IPS-NIHi11 (cell line): ENCODE measurements around the gene CARHSP1.
"Not testable (repeated sequence)": the region's sequence is repeated elsewhere in the genome, so short reads cannot be mapped to it uniquely, and the experiment has no call there.

ENCODE experiments used
- DNase-seq: peaks from one replicate; pipeline ENCODE4 v3.0.0; 2012; ENCODE audit warnings: mixed read lengths, low spot score

CARHSP1 gene

DNA sequence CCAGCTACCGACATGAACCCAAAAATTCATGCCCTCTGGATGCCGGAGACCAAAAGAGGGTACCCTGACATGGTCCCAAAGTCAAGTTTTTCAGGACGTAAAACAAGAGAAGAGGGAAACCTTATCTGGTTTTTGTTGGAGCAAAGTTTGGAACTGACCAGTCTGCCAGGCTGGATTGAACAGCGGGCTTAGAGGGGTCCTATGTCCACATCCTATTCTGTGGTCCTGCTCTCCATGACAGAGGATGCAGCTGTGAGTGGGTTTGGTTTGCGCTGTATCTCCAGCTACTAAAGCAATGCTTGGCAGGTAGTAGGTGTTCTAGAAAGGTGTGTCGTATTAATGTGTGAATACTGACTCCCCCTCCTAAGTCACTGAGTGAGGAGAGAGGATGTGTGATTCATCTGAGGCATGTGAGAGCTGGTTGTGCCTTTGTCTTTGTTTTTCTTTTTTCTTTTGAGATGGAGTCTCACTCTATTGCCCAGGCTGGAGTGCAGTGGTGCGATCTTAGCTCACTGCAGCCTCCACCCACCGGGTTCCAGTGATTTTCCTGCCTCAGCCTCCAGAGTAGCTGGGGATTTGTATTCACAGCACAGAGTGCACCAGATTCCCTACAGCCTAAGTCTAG, 40.2 kb downstream of the CARHSP1 start:
- no peak for DNase-seq

DNA sequence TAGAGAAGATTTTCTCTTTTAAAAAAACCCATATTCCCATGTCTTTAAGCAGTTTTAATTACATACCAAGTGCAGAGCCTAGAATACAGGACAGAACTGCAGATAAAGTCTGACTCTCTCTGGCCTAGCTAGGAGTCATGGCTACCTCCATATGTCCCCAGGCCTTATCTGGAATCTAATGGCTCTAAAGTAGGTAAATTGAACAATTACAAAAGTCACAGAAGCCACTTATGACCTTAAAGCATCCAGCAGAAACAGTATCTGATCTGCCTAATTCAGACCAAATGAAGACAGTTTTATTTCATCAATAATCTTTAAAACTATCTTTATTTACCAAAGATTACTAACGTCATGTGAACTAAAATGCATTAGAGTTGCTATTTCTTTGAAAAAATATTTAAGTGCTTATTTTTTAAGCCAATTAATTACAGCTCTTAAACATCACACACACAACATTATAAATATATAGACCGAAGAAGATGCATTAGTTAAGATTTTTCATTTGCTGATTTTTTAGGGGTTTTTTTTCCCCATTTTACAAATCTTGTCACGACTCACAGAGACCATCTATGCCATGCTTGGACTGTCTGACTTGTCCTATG, 42.4 kb downstream of the CARHSP1 start:
- no peak for DNase-seq

DNA sequence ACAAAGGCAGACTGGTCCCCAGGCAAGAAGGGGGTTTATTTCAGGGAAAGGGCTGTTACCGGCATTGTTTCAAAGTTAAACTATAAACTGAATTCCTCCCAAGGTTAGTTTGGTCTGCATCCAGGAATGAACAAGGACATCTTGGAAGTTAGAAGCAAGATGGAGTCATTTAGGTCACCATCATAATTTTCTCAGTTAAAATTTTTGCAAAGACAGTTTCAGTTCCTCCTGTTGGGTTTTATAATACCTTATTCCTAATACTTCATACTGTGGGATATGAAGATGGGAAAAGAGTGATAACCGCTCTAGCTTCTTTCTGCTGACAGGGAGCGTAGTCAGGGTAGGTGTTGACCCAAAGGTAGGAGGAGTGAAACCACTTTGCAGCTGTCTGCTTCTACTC, 46.4 kb downstream of the CARHSP1 start:
- DNase-seq, result no peak

DNA sequence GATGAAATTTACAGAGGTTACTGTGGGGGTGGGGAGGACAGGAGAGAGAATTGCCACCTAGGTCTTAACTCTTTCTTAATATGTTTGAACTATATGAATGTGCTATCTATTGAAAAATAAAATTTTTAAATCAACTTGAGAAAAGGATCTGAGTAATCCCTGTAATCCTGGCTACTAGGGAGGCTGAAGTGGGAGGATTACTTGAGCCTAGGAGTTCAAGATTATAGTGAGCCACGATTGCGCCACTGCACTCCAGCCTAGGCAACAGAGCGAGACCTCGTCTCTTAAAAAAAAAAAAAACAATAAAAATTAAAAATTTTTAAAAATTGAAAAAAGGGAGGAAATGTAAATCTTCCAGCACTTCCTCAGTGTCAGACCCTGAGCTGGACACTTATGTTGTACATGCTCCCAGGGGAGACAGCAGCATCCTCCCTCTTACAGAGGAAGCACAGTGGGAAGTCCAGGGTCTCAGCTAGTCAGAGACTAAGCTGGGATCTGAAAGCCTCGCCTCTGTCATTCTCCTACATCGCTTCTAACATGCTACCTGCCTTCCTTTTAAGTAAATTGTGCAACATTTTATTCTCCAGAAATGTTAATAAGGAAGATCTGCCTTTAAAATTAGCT, 49.3 kb downstream of the CARHSP1 start:
- no peak for DNase-seq

DNA sequence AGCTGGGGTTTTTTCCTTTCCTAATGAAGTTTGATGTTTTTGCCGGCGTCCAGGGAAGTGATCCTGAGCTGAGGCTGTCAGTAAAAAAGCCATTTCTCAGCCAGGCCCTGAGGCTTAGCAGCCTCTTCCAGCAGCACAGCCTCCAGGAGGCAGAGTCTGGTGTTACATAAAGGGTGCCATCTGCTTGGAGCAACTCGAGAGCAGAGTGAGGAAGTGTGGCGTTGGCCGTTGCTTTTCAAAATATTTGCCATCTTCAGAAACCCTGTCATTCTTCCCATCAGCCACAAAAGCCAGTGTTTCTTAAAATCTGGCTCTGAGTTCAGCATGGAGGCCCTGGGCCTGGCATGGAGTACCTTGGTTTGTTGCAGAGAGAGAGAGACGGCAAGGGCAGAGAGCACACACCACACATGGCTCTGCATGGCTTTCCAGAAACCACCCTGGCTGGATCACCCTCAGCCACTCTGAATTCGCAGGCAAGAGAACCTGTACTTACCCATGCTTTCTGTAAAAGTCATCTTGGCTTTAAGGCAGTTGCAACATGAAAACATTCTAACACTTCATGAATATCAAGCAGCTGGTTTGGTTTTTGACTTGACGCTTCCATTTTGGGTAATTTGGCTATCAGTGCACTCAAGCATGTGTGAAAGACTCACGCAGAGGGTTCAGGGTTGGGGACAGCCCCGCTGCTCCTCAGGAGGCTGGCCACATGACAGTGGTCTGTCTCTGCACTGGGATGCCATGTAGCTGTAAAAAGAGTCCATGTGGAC, 50.1 kb downstream of the CARHSP1 start:
- no peak for DNase-seq

DNA sequence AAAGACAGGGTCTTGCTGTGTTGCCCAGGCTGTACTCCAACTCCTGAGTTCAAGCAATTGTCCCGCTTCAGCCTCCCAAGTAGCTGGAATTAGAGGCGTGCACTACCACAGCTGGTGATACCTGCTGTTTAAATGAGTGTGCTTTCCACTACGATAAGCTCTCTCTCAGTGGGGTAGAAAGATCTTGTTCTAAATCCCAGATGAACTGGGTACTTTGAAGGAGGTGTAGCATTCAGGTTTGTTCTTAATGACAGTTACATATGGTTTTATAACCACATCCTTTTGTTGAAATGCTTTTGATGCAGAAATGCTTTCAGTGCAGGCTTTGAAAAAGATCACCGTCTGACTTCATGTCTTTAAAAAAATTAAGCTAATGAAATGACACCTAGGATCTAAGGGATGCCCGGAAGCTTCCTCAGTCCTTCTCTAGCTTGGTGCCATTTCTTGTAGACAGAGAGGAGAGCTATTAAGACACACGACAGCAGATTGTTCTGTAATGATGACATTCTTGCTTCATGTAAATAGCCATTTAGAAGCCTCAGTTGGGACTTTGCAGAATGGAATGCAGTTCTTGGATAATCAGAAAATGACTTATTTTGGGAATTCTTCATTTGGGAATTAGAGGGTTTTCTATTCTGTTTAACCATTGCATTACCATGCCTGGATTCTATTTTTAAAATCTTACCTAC, 51.7 kb downstream of the CARHSP1 start:
- no peak for DNase-seq

DNA sequence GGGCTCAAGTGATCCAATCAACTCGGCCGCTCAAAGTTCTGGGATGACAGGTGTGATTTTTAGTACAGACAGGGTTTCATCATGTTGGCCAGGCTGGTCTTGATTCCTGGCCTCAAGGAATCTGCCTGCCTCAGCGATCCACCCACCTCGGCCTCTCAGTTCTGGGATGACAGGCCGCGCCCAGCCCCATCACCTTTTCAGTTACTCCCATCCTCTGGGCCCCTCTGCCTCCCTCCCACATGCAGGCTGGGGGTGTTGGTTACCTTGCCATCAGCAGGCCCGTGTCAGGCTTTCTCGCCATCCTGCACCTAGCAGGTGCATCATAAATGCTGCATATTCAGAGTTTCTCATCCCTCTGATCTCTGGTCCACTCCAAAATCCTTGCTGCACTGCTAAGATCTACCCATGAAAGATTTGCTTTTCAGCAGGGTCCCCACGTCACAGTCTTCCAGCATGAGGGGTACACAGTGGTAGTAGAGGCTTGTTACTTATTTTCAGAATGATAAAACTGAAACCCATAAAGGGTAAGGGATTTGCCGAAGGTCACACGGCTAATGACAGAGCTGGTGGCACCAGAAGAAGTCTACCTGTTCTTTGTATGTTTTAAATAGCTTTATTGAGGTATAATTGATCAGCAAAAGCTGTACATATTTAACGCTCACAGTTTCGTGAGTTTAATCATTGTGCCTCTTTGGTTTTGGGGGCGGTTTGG, 54.6 kb downstream of the CARHSP1 start:
- no peak for DNase-seq

DNA sequence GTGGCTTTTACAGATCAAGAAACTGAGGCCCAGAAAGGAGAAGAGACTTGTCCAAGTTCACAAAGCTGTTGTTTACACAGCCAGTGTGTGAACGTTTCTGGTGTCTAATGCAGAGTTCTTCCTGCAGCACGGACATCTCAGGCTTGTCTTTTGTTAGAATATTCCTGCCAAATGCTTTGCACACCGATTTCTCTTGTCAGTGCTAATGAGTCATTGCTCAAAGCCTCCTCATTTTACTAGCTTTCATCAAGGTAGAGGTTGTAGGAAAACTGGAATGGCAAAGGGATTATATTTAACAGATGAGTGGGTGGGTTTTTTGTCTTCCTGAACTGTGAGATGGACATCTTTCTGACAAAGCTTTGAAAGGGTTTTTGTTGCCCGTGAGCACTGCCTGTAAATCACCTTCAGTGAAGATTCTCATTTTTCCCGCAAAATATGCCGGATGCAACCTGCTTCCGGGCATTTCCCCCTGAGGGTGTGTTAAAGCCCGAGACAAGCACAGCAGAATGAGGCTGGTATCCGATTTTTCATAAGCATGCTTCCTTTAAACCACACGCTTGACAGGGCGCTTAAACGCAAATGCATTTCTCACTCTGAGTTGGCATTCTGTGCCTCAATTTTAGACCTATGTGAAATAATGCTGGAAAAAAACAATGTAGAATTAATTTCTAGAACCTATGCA, 56.5 kb downstream of the CARHSP1 start:
- no peak for DNase-seq

DNA sequence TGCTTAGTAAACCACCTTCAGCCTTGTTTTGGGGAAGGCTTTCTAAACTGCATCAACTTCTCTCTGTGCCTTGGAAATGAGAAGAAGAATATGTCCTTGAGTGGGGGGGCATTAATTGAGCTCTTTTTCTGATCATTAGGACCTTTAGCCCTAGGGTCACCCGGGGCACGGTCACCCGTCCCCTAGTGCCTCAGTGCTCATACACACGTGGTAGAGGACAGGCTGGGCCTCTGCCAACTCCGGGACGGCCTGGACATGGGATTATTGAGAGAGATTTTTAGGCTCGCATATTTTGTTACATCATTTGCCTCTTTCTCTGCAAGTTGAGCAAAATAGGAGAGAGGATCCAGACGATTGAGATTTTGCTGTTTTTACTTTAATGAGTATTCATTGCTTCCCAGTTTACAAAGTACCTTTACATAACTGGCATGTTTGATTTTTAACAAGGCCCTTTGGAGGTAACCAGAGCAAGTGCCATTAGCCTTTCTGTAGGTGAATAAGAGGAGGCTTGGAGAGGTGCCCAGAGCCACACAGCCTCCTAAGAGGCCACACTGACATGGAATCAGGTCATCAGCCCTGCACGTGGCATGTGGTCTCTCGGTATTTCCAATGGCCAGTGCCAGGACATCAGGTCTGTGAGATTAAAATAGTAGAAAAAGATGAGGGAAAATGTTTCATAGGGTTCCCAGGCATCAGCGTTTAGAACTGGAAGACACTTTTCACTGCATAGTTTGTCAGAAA, 60.0 kb downstream of the CARHSP1 start:
- DNase-seq, result no peak

DNA sequence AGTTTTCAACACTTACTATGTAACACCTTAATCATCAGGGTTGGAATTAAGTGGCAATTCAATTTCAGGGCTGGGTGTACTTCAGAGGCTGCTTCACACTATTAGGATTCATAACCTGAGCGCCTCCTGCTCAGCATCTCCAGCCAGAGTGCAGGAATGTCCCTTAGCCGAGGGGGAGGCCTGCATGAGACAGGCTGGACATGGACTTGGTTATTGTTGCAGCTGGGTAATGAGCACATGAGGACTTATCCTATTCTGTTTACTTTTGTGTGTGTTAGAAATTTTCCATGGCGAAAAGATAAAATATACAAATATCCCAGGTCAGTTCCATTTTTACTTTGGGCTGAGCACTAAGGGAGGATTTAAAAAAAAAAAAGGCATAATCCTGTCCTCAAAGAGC, 60.8 kb downstream of the CARHSP1 start:
- no peak for DNase-seq

DNA sequence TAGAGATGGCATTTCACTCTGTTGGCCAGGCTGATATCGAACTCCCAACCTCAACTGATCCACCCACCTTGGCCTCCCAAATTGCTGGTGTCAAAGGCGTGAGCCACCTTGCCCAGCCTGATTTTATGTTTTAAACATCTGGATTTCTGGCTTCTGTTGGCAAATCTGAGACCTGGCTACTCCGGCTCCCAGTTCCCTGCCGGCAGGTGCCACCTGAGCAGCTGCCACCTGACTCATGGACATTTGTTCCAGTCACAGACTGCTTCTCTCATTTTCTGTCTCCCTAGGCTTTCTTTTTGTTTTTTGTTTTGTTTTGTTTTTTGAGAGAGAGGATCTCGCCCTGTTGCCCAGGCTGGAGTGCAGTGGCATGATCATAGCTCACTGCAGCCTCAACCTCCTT, 61.6 kb downstream of the CARHSP1 start:
- no peak for DNase-seq

DNA sequence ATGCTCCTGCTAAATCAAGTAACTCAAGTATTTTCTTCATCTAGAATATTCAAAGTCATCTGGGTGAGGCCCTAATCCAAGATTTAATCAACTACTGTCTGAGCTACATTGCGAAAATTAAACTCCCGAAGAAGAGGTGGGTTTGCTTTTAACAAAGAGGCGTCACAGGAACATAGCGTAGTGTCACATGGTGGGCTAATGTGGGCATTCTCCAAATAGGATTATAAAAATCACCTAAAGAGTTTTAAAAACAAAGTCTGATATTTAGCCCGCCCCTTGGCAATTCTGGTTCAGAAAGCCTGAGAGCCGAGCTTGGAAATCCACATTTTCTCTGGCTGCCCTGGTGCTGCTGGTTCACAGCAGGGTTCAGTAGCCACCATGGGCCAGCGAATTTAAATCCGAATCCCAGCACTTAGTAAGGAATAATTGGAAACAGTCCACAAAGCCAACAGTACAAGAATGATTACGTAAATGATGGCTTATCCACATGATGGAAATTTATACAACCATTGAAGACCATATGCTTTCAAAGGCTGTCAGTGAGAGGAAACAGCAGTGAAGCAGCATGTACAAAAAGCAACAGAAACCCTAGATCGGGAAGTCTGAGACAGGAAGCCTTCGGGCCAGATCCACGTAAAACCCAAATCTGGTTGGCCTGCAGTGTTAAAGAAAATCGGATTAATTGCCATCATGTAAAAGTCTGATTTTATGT, 62.4 kb downstream of the CARHSP1 start:
- DNase-seq, result no peak

DNA sequence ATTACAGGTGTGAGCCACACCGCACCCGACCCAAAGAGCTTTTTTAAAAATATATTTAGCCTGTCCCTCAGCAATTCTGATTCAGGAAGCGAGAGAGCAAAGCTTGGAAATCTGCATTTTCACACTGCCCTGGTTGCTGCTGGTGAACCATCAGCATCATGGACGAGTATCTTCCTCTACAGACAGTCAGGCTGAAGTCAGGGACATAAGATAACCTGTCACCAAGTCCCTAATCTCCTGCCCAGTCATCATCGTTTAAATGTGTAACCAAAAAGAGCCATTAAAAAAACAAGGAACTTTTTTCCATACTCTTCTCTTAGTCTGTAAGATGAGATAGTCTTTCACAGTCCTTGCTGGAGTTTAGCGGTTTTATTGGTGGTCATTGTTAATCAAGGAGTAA, 64.5 kb downstream of the CARHSP1 start:
- DNase-seq, result no peak

DNA sequence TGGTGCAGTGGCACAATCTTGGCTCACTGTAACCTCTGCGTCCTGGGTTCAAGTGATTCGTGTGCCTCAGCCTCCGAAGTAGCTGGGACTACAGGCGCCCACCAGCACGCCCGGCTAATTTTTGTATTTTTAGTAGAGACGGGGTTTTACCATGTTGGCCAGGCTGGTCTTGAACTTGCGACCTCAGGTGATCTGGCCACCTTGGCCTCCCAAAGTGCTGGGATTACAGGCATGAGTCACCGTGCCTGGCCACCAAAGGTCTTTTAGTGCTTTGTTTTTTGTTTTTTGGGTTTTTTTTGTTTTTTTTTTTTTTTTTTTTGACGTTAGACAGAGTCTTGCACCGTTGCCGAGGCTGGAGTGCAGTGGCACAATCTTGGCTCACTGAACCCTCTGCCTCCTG, 65.1 kb downstream of the CARHSP1 start:
- not testable (repeated sequence) for DNase-seq
